ENCODE measurements around the gene LECT2.

Gene LECT2

GRCh38 chr5:135954899-135955298 is at the start of gene LECT2:
Gene LECT2, minus strand, starts transcription at chr5:135954983. Its CDS starts 150 bp downstream, at chr5:135954833.
- peaks cover 2% of the 10 kb centered on the region for H3K9me3 Mint-ChIP-seq
- H3K27me3 Mint-ChIP-seq: peaks cover 12% of the 10 kb centered on the region
- H3K4me3 Mint-ChIP-seq: no peak within 1 kb of the TSS
- no peaks in the 10 kb centered on the region for H3K36me3 Mint-ChIP-seq
- no peak for ATAC-seq (ENCODE audit: low read depth)
- no peak for DNase-seq (ENCODE audit: low spot score in 2 of 2)
- no peak within 1 kb of the TSS for H3K27ac Mint-ChIP-seq
- peaks cover 4% of the 10 kb centered on the region for H3K4me1 Mint-ChIP-seq

GRCh38 chr5:136004436-136004835 is 49.7 kb upstream of the LECT2 start:
- peaks cover 1% of the 10 kb centered on the region for H3K4me1 Mint-ChIP-seq
- DNase-seq (ENCODE audit: low spot score in 2 of 2): no peak
- no peaks in the 10 kb centered on the region for H3K36me3 Mint-ChIP-seq
- H3K27ac Mint-ChIP-seq: no peak overlapping the region
- no peak overlapping the region for H3K4me3 Mint-ChIP-seq
- ATAC-seq (ENCODE audit: low read depth): no peak
- H3K27me3 Mint-ChIP-seq: peaks cover 6% of the 10 kb centered on the region
- no peaks in the 10 kb centered on the region for H3K9me3 Mint-ChIP-seq

- Mint-ChIP-seq H3K9me3 (no peaks in the 10 kb centered on the region), H3K4me3 (no peak overlapping the region)
- ATAC-seq (ENCODE audit: low read depth): no peak
Measured at GRCh38 chr5:136001466-136001981, 46.7 kb upstream of the LECT2 start.

GRCh38 chr5:136000932-136001331 is 46.1 kb upstream of the LECT2 start:
- Mint-ChIP-seq H3K4me3 (no peak overlapping the region), H3K4me1 (peaks cover 4% of the 10 kb centered on the region), H3K27ac (no peak overlapping the region), H3K27me3 (peaks cover 3% of the 10 kb centered on the region), H3K36me3 (no peaks in the 10 kb centered on the region), H3K9me3 (no peaks in the 10 kb centered on the region)
- ATAC-seq (ENCODE audit: low read depth) (no peak), DNase-seq (ENCODE audit: low spot score in 2 of 2) (no peak)

More at GRCh38 chr5:136001466-136001981, 46.7 kb upstream of the LECT2 start:
- no peak for DNase-seq (ENCODE audit: low spot score in 2 of 2)
- H3K36me3 Mint-ChIP-seq: no peaks in the 10 kb centered on the region
- peaks cover 4% of the 10 kb centered on the region for H3K4me1 Mint-ChIP-seq
- H3K27ac Mint-ChIP-seq: no peak overlapping the region
- H3K27me3 Mint-ChIP-seq: peaks cover 3% of the 10 kb centered on the region

GRCh38 chr5:136000147-136000546 is 45.4 kb upstream of the LECT2 start:
- H3K4me1 Mint-ChIP-seq: peaks cover 4% of the 10 kb centered on the region
- no peak for DNase-seq (ENCODE audit: low spot score in 2 of 2)
- peaks cover 5% of the 10 kb centered on the region for H3K27me3 Mint-ChIP-seq
- ATAC-seq (ENCODE audit: low read depth): no peak
- no peaks in the 10 kb centered on the region for H3K36me3 Mint-ChIP-seq
- no peaks in the 10 kb centered on the region for H3K9me3 Mint-ChIP-seq
- no peak overlapping the region for H3K4me3 Mint-ChIP-seq
- H3K27ac Mint-ChIP-seq: no peak overlapping the region

- DNase-seq (ENCODE audit: low spot score in 2 of 2): no peak
- Mint-ChIP-seq H3K27ac (no peak overlapping the region), H3K27me3 (peaks cover 8% of the 10 kb centered on the region), H3K4me1 (peaks cover 4% of the 10 kb centered on the region), H3K9me3 (no peaks in the 10 kb centered on the region), H3K36me3 (no peaks in the 10 kb centered on the region), H3K4me3 (no peak overlapping the region)
- ATAC-seq (ENCODE audit: low read depth): no peak
Measured at GRCh38 chr5:135999406-136000139, 44.8 kb upstream of the LECT2 start.

GRCh38 chr5:135998889-135999288 is 44.1 kb upstream of the LECT2 start:
- no peak overlapping the region for H3K4me3 Mint-ChIP-seq
- H3K27ac Mint-ChIP-seq: no peak overlapping the region
- H3K9me3 Mint-ChIP-seq: no peaks in the 10 kb centered on the region
- DNase-seq (ENCODE audit: low spot score in 2 of 2): no peak
- peaks cover 4% of the 10 kb centered on the region for H3K4me1 Mint-ChIP-seq
- no peak for ATAC-seq (ENCODE audit: low read depth)
- H3K27me3 Mint-ChIP-seq: peaks cover 8% of the 10 kb centered on the region
- H3K36me3 Mint-ChIP-seq: no peaks in the 10 kb centered on the region

GRCh38 chr5:135997673-135998335 is 43.0 kb upstream of the LECT2 start:
- Mint-ChIP-seq H3K4me1 (peaks cover 4% of the 10 kb centered on the region), H3K27ac (no peak overlapping the region), H3K9me3 (no peaks in the 10 kb centered on the region), H3K4me3 (no peak overlapping the region), H3K36me3 (no peaks in the 10 kb centered on the region), H3K27me3 (peaks cover 8% of the 10 kb centered on the region)
- ATAC-seq (ENCODE audit: low read depth) (no peak), DNase-seq (ENCODE audit: low spot score in 2 of 2) (no peak)

- no peak overlapping the region for H3K4me3 Mint-ChIP-seq
- no peaks in the 10 kb centered on the region for H3K36me3 Mint-ChIP-seq
- H3K27me3 Mint-ChIP-seq: peaks cover 8% of the 10 kb centered on the region
- DNase-seq (ENCODE audit: low spot score in 2 of 2): no peak
- no peak overlapping the region for H3K27ac Mint-ChIP-seq
- no peak for ATAC-seq (ENCODE audit: low read depth)
- no peaks in the 10 kb centered on the region for H3K9me3 Mint-ChIP-seq
- peaks cover 4% of the 10 kb centered on the region for H3K4me1 Mint-ChIP-seq
Measured at GRCh38 chr5:135996611-135997010, 41.8 kb upstream of the LECT2 start.

- Mint-ChIP-seq H3K27ac (no peak overlapping the region), H3K9me3 (no peaks in the 10 kb centered on the region), H3K36me3 (no peaks in the 10 kb centered on the region), H3K27me3 (peaks cover 8% of the 10 kb centered on the region), H3K4me3 (no peak overlapping the region), H3K4me1 (peaks cover 4% of the 10 kb centered on the region)
- ATAC-seq (ENCODE audit: low read depth) (no peak), DNase-seq (ENCODE audit: low spot score in 2 of 2) (no peak)
Measured at GRCh38 chr5:135995976-135996375, 41.2 kb upstream of the LECT2 start.

- no peak overlapping the region for H3K4me3 Mint-ChIP-seq
- H3K36me3 Mint-ChIP-seq: no peaks in the 10 kb centered on the region
- DNase-seq (ENCODE audit: low spot score in 2 of 2) (no peak), ATAC-seq (ENCODE audit: low read depth) (no peak)
- peaks cover 5% of the 10 kb centered on the region for H3K27me3 Mint-ChIP-seq
- no peaks in the 10 kb centered on the region for H3K4me1 Mint-ChIP-seq
- no peaks in the 10 kb centered on the region for H3K9me3 Mint-ChIP-seq
- H3K27ac Mint-ChIP-seq: no peak overlapping the region
Measured at GRCh38 chr5:135993880-135994636, 39.3 kb upstream of the LECT2 start.

GRCh38 chr5:135993335-135993879 is 38.6 kb upstream of the LECT2 start:
- Mint-ChIP-seq H3K4me3 (no peak overlapping the region), H3K27me3 (peaks cover 8% of the 10 kb centered on the region), H3K9me3 (no peaks in the 10 kb centered on the region), H3K4me1 (no peaks in the 10 kb centered on the region), H3K27ac (no peak overlapping the region), H3K36me3 (no peaks in the 10 kb centered on the region)
- DNase-seq (ENCODE audit: low spot score in 2 of 2) (no peak), ATAC-seq (ENCODE audit: low read depth) (no peak)

GRCh38 chr5:135991429-135991828 is 36.6 kb upstream of the LECT2 start:
- H3K4me1 Mint-ChIP-seq: no peaks in the 10 kb centered on the region
- DNase-seq (ENCODE audit: low spot score in 2 of 2) (no peak), ATAC-seq (ENCODE audit: low read depth) (no peak)
- H3K36me3 Mint-ChIP-seq: no peaks in the 10 kb centered on the region
- H3K27me3 Mint-ChIP-seq: peaks cover 8% of the 10 kb centered on the region
- H3K27ac Mint-ChIP-seq: no peak overlapping the region
- no peaks in the 10 kb centered on the region for H3K9me3 Mint-ChIP-seq
- H3K4me3 Mint-ChIP-seq: no peak overlapping the region
